CD4-positive, alpha-beta T cell (primary cell): ENCODE results near the gene MIOX. TPM values are rescaled to one million over a fixed set of nuclear protein-coding genes. Genes with fewer than 3 reads are reported as not detected.

Experiments used
- ATAC-seq: fragments of 200-7000 bp; cut with Tn5 transposase; one replicate; pipeline ENCODE4 v1.10.0; 2022; ENCODE audit warnings: mild to moderate bottlenecking; ENCODE audit not compliant: poor library complexity
- CTCF ChIA-PET: fragments of 350-600 bp; sonication (Branson Sonifier 250); formaldehyde crosslinking; loops from one replicate; lab custom pipeline; 2021; ENCODE audit warnings: antibody characterized with exemption, inconsistent platforms; lab: Charles Lee
- POLR2A ChIA-PET: fragments of 350-600 bp; sonication (Branson Sonifier 250); formaldehyde crosslinking; loops from one replicate; lab custom pipeline; 2021; ENCODE audit warnings: antibody characterized with exemption, inconsistent platforms; lab: Charles Lee
- DNase-seq, 14 experiments: peaks; one replicate each; pipeline ENCODE4 v3.0.0-alpha.2; 2013 to 2020; ENCODE audit warnings: mixed read lengths in 2 of 14
- H3K27ac ChIP-seq, 2 donors: one replicate each; pipeline versions ENCODE4 v1.5.1 to v1.7.0; 2013; ENCODE audit warnings: low read length in 2 of 2, low read depth in 1 of 2, mild to moderate bottlenecking in 1 of 2
- H3K27me3 ChIP-seq, 2 experiments: 1 replicate in 1 of 2; 2 replicates in 1 of 2; pipeline versions ENCODE4 v1.6.1 to v1.7.0; 2013; ENCODE audit warnings: low read length in 2 of 2, control low read depth in 1 of 2, mild to moderate bottlenecking in 1 of 2, moderate library complexity in 1 of 2; ENCODE audit not compliant: insufficient read depth in 2 of 2, control insufficient read depth in 1 of 2
- H3K36me3 ChIP-seq: one replicate; pipeline ENCODE4 v1.6.1; 2013; ENCODE audit warnings: low read length, control low read depth; ENCODE audit not compliant: insufficient read depth
- H3K4me1 ChIP-seq: one replicate; pipeline ENCODE4 v1.6.1; 2013; ENCODE audit warnings: low read length, control low read depth; ENCODE audit not compliant: insufficient read depth
- H3K4me3 ChIP-seq: one replicate; pipeline ENCODE4 v1.5.1; 2013; ENCODE audit warnings: mild to moderate bottlenecking, low read length, moderate library complexity
- H3K9me3 ChIP-seq, 2 experiments: 1 replicate in 1 of 2; 2 replicates in 1 of 2; pipeline versions ENCODE4 v1.6.1 to v1.7.0; 2013; ENCODE audit warnings: low read length in 2 of 2, mild to moderate bottlenecking in 2 of 2, control low read depth in 1 of 2, moderate library complexity in 1 of 2; ENCODE audit not compliant: control insufficient read depth in 1 of 2, insufficient read depth in 1 of 2
- H3K27ac Mint-ChIP-seq: one replicate; pipeline ENCODE4 v1.8.0; 2020; ENCODE audit warnings: mixed read lengths
- H3K27me3 Mint-ChIP-seq: one replicate; pipeline ENCODE4 v1.8.0; 2021; ENCODE audit warnings: mixed read lengths
- H3K36me3 Mint-ChIP-seq: one replicate; pipeline ENCODE4 v1.8.0; 2021; ENCODE audit warnings: low read depth, mixed read lengths
- H3K4me1 Mint-ChIP-seq: one replicate; pipeline ENCODE4 v1.8.0; 2021; ENCODE audit warnings: low read depth, mixed read lengths
- H3K4me3 Mint-ChIP-seq: one replicate; pipeline ENCODE4 v1.8.0; 2020; ENCODE audit warnings: mild to moderate bottlenecking, mixed read lengths
- H3K9me3 Mint-ChIP-seq: one replicate; pipeline ENCODE4 v1.8.0; 2020; ENCODE audit warnings: mixed read lengths
- intact Hi-C, 2 experiments: fragments of 100-400 bp; cut with DNase I in 1 of 2; cut with micrococcal nuclease in 1 of 2; formaldehyde crosslinking; loops; one replicate each; pipeline versions ENCODE4 v1.15.1 to v1.9.0; 2023 to 2025; cut with DNase I, micrococcal nuclease
- total RNA-seq, 174 experiments: library from RNA in 2 of 174; stranded (reverse) in 2 of 174; gene quantifications; one replicate each; pipeline ENCODE4 v1.2.3 and lab custom pipeline; 2021 to 2026
- TF ChIP-seq, protein P1 (sequence below): fragments of 200-600 bp; IDR thresholded peaks from one replicate; pipeline ENCODE4 v1.8.0; 2022; ENCODE audit warnings: antibody characterized with exemption, mild to moderate bottlenecking

Gene MIOX
- total RNA-seq, 2 experiments from 2014 or later: not detected

- Mint-ChIP-seq H3K9me3 (no peaks in the 10 kb centered on the region), H3K27me3 (no peaks in the 10 kb centered on the region), H3K4me1 (no peaks in the 10 kb centered on the region), H3K27ac (no peak overlapping the region), H3K36me3 (peaks cover 75% of the 10 kb centered on the region), H3K4me3 (no peak overlapping the region)
- Histone ChIP-seq H3K27ac (peak overlapping the region in 1 of 2 donors; percentile 13), H3K4me1 (peaks cover 25% of the 10 kb centered on the region), H3K4me3 (no peak overlapping the region), H3K9me3 (no peaks in the 10 kb centered on the region), H3K27me3 (no peaks in the 10 kb centered on the region), H3K36me3 (peaks cover 64% of the 10 kb centered on the region)
- intact Hi-C loops: no loop called here
- peak in 2 of 14 experiments; percentile 0 to 5 for DNase-seq
- ATAC-seq: no peak
- TF ChIP-seq, protein P1, sequence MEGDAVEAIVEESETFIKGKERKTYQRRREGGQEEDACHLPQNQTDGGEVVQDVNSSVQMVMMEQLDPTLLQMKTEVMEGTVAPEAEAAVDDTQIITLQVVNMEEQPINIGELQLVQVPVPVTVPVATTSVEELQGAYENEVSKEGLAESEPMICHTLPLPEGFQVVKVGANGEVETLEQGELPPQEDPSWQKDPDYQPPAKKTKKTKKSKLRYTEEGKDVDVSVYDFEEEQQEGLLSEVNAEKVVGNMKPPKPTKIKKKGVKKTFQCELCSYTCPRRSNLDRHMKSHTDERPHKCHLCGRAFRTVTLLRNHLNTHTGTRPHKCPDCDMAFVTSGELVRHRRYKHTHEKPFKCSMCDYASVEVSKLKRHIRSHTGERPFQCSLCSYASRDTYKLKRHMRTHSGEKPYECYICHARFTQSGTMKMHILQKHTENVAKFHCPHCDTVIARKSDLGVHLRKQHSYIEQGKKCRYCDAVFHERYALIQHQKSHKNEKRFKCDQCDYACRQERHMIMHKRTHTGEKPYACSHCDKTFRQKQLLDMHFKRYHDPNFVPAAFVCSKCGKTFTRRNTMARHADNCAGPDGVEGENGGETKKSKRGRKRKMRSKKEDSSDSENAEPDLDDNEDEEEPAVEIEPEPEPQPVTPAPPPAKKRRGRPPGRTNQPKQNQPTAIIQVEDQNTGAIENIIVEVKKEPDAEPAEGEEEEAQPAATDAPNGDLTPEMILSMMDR: no peak
- POLR2A ChIA-PET: interaction anchor here (0.9 kb wide), 1 partner anchor 22 kb away, joined by 4 read pairs; no protein-coding TSS in a partner anchor
- CTCF ChIA-PET: no interaction called here
Observed at GRCh38 chr22:50446708-50447575, 39.7 kb upstream of the MIOX start.

- Histone ChIP-seq H3K4me1 (peaks cover 25% of the 10 kb centered on the region), H3K27ac (no peak overlapping the region), H3K27me3 (no peaks in the 10 kb centered on the region), H3K9me3 (no peaks in the 10 kb centered on the region), H3K36me3 (peaks cover 66% of the 10 kb centered on the region), H3K4me3 (no peak overlapping the region)
- peak in 2 of 14 experiments; percentile 0 to 6 for DNase-seq
- ATAC-seq: no peak
- Mint-ChIP-seq H3K4me3 (no peak overlapping the region), H3K9me3 (no peaks in the 10 kb centered on the region), H3K27me3 (no peaks in the 10 kb centered on the region), H3K4me1 (no peaks in the 10 kb centered on the region), H3K36me3 (peaks cover 74% of the 10 kb centered on the region), H3K27ac (no peak overlapping the region)
- POLR2A ChIA-PET: interaction anchor here (0.9 kb wide), 1 partner anchor 21 kb away, joined by 4 read pairs; no protein-coding TSS in a partner anchor
- TF ChIP-seq, protein P1: no peak
- intact Hi-C loops: no loop called here
- CTCF ChIA-PET: no interaction called here
Observed at GRCh38 chr22:50447576-50448551, 38.8 kb upstream of the MIOX start.

GRCh38 chr22:50452649-50453048 is 34.0 kb upstream of the MIOX start:
- Histone ChIP-seq H3K4me1 (peaks cover 2% of the 10 kb centered on the region), H3K36me3 (peaks cover 84% of the 10 kb centered on the region), H3K9me3 (no peaks in the 10 kb centered on the region), H3K27ac (no peak overlapping the region), H3K27me3 (no peaks in the 10 kb centered on the region), H3K4me3 (no peak overlapping the region)
- Mint-ChIP-seq H3K4me1 (no peaks in the 10 kb centered on the region), H3K27me3 (no peaks in the 10 kb centered on the region), H3K36me3 (peaks cover 79% of the 10 kb centered on the region), H3K9me3 (no peaks in the 10 kb centered on the region), H3K4me3 (no peak overlapping the region), H3K27ac (peak overlapping the region; percentile 30)
- intact Hi-C loops: loop anchor here in 1 of 2 experiments (5.0 kb wide), 1 partner anchor 45 kb away; no protein-coding TSS in a partner anchor
- ChIA-PET POLR2A (interaction anchor here (1.4 kb wide), 1 partner anchor 17 kb away, joined by 5 read pairs; no protein-coding TSS in a partner anchor), CTCF (interaction anchor here (0.7 to 2.0 kb wide), 3 partner anchors 18 to 100 kb away, joined by 3 to 5 read pairs (median 3); no protein-coding TSS in a partner anchor)
- TF ChIP-seq, protein P1: no peak
- ATAC-seq (no peak), DNase-seq (no peak)
